Suppressor macrophage (primary cell): ENCODE data around the gene DOK7.

Experiments
- DNase-seq, 4 experiments: peaks; one replicate each; pipeline ENCODE4 v3.0.0-alpha.2; 2020 to 2022

Gene DOK7

DNA sequence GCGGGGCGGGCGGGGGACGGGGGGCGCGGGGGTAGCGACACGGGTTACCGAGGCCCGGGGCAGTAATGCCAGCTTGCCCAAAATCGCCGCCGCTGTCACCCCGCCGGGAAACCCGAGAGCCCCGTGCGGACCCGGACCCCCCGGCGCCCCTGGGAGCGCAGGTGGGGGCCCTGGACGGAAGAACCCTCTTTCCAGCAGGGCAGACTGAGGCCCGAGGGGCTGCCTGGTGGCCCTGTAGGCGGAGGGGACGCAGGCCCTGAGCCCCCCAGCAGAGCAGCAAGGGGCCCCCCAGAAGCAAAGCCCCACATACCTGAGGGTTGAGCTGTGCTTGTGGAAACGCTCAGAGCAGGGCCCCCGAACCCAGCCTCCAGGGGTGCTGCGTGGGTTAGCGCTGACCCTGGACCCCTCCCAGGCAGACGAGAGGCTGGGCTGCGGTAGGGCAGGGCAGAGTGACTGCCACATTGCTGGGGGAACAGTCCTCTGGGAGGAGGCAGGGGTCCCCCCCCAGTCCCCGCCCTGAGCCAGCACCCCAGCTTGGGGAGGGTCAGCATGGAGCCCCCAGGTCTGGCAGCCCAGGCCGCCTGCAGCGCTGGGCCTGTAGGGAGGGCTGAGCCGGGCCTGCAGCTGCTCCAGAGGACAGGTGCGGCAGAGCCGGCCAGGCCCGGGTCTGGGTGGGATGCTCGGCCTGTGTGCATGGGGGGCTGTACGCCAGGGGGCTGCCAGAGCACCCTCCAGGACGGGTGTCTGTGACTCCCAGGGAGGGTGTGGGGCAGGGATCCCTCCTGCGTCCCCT lies 646 bp downstream of the DOK7 start:
- DNase-seq = no peak

GRCh38 chr4:3464349-3464905 lies 1.3 kb downstream of the DOK7 start:
- no peak for DNase-seq

GRCh38 chr4:3464911-3465697 lies 2.0 kb downstream of the DOK7 start:
- no peak for DNase-seq

- no peak for DNase-seq
These were observed 2.9 kb downstream of the DOK7 start for GRCh38 chr4:3465698-3466671.

DNA sequence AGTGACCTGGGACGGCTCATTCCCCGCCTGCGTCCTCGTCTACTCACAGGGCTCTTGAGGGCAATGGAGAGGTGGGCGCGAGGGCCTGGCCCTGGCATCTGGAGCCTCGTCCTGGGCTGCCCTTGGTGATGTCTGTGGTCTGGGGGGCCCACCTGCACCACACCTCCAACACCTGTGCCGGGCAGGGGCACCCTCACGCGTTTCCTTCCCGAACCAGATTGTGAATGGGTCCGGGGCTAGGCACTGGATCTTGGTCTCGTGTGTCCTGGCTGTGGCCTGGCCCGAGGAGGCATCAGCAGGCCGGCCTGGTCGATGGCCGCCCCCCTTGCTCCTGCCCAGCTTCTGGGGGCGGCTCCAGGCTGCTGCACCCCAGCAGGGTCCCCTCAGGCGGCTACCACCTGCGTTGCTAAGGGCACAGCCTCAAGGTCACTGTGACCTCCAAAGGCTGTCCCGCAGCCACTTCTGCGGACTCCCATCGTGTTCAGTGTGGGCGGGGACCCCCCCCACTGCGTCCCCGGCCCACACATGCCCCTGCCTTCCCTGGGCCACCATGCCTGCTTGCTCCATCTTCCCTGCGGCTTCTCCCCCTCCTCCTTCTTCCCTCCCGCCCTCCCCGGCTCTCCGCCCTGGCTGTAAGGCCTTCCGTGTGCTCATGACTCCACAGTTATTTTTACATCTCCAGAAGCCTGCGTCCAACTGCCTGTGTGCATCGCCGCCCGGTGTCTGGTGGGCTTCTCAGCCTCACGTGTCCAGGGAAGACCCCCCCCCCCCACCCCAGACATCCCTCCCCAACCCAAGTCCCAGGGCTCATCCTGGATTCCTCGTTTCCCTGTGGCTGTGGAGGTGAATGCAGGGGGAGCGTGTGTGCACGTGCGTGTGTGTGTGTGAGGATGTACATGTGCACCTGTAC lies 3.8 kb downstream of the DOK7 start:
- no peak for DNase-seq

GRCh38 chr4:3467601-3468031 lies 4.5 kb downstream of the DOK7 start:
- DNase-seq = no peak

- no peak for DNase-seq
These were observed 5.0 kb downstream of the DOK7 start for GRCh38 chr4:3468154-3468553.

- no peak for DNase-seq
These were observed 5.7 kb downstream of the DOK7 start for GRCh38 chr4:3468804-3469203.

GRCh38 chr4:3469386-3470243 lies 6.5 kb downstream of the DOK7 start:
- no peak for DNase-seq

GRCh38 chr4:3470244-3471097 lies 7.4 kb downstream of the DOK7 start:
- DNase-seq = no peak

- DNase-seq = no peak
These were observed 8.1 kb downstream of the DOK7 start for GRCh38 chr4:3471098-3471760.

DNA sequence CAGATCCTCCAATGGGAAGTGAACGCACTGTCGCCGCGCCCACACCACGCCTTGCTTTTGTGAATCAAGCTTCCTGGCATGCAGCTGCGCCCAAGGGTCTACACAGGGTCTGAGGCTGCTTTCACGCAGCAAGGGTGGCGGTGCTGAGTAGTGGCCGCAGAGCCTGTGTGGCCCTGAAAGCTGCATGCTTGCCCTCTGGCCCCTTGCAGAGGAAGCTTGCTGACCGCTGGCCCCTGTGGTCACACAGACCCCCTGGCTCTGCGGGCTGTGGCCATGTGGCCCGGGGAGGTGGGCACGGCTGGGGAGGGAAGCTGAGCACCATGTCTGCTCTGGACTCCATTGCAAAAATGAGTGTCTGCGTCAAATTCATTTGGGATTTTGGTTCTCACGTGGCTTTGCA lies 8.8 kb downstream of the DOK7 start:
- no peak for DNase-seq

DNA sequence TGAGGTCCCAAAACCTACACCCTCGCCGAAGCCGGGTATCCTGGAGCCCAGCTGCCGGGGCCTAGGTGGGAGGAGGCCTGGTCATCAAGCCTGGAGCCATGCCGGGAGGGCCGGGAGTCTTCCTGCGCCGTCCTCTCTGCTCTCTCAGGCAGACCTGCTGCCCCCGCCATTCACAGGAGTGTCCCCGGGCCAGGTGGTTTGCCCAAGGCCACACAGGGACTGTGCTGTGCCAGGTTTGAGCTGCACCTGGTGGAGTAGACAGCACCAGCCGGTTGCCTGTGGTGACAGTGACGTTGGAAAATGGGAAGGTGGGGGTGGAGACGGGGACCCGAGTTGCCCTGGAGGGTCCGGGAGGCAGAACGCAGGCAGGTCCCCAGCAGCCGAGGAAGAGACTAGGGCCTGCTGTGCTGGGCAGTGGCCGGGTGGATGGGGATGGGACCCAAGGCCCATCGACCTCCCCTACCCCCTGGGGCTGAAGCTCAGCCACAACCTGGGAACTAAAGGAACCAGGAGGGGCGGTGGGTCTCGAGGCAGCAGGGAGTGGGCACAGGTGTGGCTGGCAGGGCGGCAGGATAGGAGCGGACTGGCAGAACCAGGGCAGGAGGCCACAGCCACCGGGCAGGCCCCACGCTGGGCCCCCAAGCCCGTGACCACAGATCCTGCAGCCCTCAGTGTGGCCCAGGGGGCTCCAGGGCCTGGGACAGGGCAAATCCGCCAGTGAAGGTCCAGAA lies 9.5 kb downstream of the DOK7 start:
- DNase-seq = no peak

DNA sequence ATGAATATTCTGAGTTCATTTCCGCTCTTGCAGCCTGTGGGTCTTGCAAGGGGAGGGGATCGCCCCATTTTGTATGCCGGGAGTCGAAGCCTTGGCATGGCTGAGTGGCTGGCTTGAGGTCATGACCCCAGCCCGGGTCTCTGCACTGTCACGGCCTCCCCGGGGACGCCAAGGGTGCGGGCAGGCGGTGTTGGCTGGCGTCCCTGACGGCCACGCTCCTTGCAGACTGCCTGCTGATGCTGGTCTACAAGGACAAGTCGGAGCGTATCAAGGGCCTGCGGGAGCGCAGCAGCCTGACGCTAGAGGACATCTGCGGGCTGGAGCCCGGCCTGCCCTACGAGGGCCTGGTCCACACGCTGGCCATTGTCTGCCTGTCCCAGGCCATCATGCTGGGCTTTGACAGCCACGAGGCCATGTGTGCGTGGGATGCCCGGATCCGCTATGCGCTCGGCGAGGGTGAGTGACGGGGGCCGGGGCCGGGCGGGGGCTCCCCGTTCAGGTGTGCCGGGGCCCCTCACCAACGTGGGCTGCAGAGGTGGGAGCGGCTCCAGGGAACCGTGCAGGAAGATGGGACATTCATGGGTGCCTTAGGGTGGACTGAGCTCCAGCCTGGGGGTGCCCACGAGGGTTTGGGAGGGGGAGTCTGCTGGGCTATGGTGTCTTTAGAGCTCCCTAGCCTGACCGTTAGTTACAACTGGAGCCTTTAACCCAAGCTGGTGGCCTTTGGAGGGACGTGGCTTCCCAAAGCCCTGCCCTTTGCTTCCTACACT lies 10.3 kb downstream of the DOK7 start:
- no peak for DNase-seq

- no peak for DNase-seq
These were observed 11.1 kb downstream of the DOK7 start for GRCh38 chr4:3473996-3474765.

GRCh38 chr4:3475041-3475712 lies 12.1 kb downstream of the DOK7 start:
- DNase-seq = no peak
